MCF 10A (cell line): ENCODE data around the gene MACROD1. TPM values are rescaled to one million over a fixed set of nuclear protein-coding genes. Genes with fewer than 3 reads are reported as not detected.

Experiments used
- BruUV-seq: library from RNA; stranded (reverse); fragments of 400-500 nt; replicated peaks from 2 replicates; lab custom pipeline; 2021; lab: Mats Ljungman, UMichigan
- CTCF ChIA-PET: fragments of 300-600 bp; sonication (Branson Sonifier 250); formaldehyde crosslinking; extraction: SDS; loops from one replicate; lab custom pipeline; 2021; ENCODE audit warnings: antibody characterized with exemption, inconsistent platforms; lab: Yijun Ruan, JAX
- POLR2A ChIA-PET: fragments of 300-600, 350-650 bp; sonication (Branson Sonifier 250); formaldehyde crosslinking; extraction: SDS; loops from one replicate; lab custom pipeline; 2020; ENCODE audit warnings: antibody characterized with exemption, inconsistent platforms; lab: Yijun Ruan, JAX
- DNase-seq: peaks from one replicate; pipeline ENCODE4 v3.0.0-alpha.2; 2018; ENCODE audit not compliant: unreplicated experiment
- H3K27ac Mint-ChIP-seq: one replicate; pipeline ENCODE4 v1.8.0; 2022; ENCODE audit warnings: mild to moderate bottlenecking, low read depth, mixed read lengths; ENCODE audit not compliant: unreplicated experiment
- H3K27me3 Mint-ChIP-seq: one replicate; pipeline ENCODE4 v1.8.0; 2022; ENCODE audit warnings: mixed read lengths; ENCODE audit not compliant: insufficient read depth, unreplicated experiment
- H3K36me3 Mint-ChIP-seq: one replicate; pipeline ENCODE4 v1.8.0; 2022; ENCODE audit warnings: mild to moderate bottlenecking, moderate library complexity, mixed read lengths; ENCODE audit not compliant: insufficient read depth, unreplicated experiment
- H3K4me1 Mint-ChIP-seq: one replicate; pipeline ENCODE4 v1.8.0; 2022; ENCODE audit warnings: mixed read lengths; ENCODE audit not compliant: insufficient read depth, unreplicated experiment
- H3K4me3 Mint-ChIP-seq: one replicate; pipeline ENCODE4 v1.8.0; 2022; ENCODE audit warnings: mild to moderate bottlenecking, moderate library complexity, mixed read lengths; ENCODE audit not compliant: unreplicated experiment
- H3K9me3 Mint-ChIP-seq: one replicate; pipeline ENCODE4 v1.8.0; 2022; ENCODE audit warnings: mixed read lengths; ENCODE audit not compliant: unreplicated experiment
- intact Hi-C: fragments of 100-400 bp; cut with micrococcal nuclease; formaldehyde crosslinking; loops from 2 replicates; pipeline ENCODE4 v1.14.1; 2022
- total RNA-seq: library from RNA; stranded (reverse); gene quantifications from 2 replicates; pipeline ENCODE4 v1.2.3, GENCODE V29; 2022
- TF ChIP-seq, protein P1 (sequence below): fragments of 200-600 bp; IDR thresholded peaks from one replicate; pipeline ENCODE4 v1.8.0; 2022; ENCODE audit warnings: antibody characterized with exemption, mild to moderate bottlenecking; ENCODE audit not compliant: unreplicated experiment

The MACROD1 gene
- total RNA-seq, 1 experiment from 2014 or later = 15.1 TPM

GRCh38 chr11:64067230-64067993 is 98.5 kb downstream of the MACROD1 start:
- DNase-seq = no peak
- intact Hi-C loops = no loop called here
- CTCF ChIA-PET = interaction anchor here (0.6 kb wide), 1 partner anchor 73 kb away, joined by 3 read pairs; no protein-coding TSS in a partner anchor
- H3K27me3 Mint-ChIP-seq = no peaks in the 10 kb centered on the region
- H3K4me1 Mint-ChIP-seq = no peaks in the 10 kb centered on the region
- H3K4me3 Mint-ChIP-seq = no peak overlapping the region
- no TSS peak for BruUV-seq
- H3K27ac Mint-ChIP-seq = no peak overlapping the region
- H3K9me3 Mint-ChIP-seq = no peaks in the 10 kb centered on the region
- TF ChIP-seq, protein P1, sequence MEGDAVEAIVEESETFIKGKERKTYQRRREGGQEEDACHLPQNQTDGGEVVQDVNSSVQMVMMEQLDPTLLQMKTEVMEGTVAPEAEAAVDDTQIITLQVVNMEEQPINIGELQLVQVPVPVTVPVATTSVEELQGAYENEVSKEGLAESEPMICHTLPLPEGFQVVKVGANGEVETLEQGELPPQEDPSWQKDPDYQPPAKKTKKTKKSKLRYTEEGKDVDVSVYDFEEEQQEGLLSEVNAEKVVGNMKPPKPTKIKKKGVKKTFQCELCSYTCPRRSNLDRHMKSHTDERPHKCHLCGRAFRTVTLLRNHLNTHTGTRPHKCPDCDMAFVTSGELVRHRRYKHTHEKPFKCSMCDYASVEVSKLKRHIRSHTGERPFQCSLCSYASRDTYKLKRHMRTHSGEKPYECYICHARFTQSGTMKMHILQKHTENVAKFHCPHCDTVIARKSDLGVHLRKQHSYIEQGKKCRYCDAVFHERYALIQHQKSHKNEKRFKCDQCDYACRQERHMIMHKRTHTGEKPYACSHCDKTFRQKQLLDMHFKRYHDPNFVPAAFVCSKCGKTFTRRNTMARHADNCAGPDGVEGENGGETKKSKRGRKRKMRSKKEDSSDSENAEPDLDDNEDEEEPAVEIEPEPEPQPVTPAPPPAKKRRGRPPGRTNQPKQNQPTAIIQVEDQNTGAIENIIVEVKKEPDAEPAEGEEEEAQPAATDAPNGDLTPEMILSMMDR = no peak
- no peaks in the 10 kb centered on the region for H3K36me3 Mint-ChIP-seq
- POLR2A ChIA-PET = no interaction called here

DNA sequence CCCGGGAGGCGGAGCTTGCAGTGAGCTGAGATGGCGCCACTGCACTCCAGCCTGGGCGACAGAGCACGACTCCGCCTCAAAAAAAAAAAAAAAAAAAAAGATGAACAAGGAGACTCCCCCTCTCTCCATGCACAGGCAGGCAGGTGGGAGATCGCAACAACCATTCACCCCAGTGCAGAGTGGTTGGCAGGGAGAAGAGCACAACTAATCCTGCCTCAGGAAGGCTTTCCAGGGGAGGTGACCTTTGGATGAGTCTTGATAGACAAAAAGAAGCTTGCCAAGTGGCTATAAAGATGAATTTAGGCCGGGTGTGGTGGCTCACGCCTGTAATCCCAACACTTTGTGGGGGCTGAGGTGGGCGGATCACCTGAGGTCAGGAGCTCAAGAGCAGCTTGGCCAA is 100.2 kb downstream of the MACROD1 start:
- POLR2A ChIA-PET = no interaction called here
- Mint-ChIP-seq H3K4me1 (no peaks in the 10 kb centered on the region), H3K4me3 (no peak overlapping the region), H3K9me3 (no peaks in the 10 kb centered on the region), H3K36me3 (no peaks in the 10 kb centered on the region), H3K27me3 (no peaks in the 10 kb centered on the region), H3K27ac (no peak overlapping the region)
- intact Hi-C loops = no loop called here
- TF ChIP-seq, protein P1 = no peak
- BruUV-seq = no TSS peak
- CTCF ChIA-PET = interaction anchor here (0.7 kb wide), 1 partner anchor 26 kb away, joined by 3 read pairs; no protein-coding TSS in a partner anchor
- DNase-seq = no peak

GRCh38 chr11:64065141-64065465 is 100.8 kb downstream of the MACROD1 start:
- TF ChIP-seq, protein P1 = no peak
- H3K27me3 Mint-ChIP-seq = no peaks in the 10 kb centered on the region
- H3K4me1 Mint-ChIP-seq = no peaks in the 10 kb centered on the region
- CTCF ChIA-PET = interaction anchor here (0.7 kb wide), 1 partner anchor 26 kb away, joined by 3 read pairs; no protein-coding TSS in a partner anchor
- BruUV-seq = no TSS peak
- H3K9me3 Mint-ChIP-seq = no peaks in the 10 kb centered on the region
- intact Hi-C loops = no loop called here
- H3K4me3 Mint-ChIP-seq = no peak overlapping the region
- H3K36me3 Mint-ChIP-seq = no peaks in the 10 kb centered on the region
- DNase-seq = no peak
- POLR2A ChIA-PET = no interaction called here
- no peak overlapping the region for H3K27ac Mint-ChIP-seq

DNA sequence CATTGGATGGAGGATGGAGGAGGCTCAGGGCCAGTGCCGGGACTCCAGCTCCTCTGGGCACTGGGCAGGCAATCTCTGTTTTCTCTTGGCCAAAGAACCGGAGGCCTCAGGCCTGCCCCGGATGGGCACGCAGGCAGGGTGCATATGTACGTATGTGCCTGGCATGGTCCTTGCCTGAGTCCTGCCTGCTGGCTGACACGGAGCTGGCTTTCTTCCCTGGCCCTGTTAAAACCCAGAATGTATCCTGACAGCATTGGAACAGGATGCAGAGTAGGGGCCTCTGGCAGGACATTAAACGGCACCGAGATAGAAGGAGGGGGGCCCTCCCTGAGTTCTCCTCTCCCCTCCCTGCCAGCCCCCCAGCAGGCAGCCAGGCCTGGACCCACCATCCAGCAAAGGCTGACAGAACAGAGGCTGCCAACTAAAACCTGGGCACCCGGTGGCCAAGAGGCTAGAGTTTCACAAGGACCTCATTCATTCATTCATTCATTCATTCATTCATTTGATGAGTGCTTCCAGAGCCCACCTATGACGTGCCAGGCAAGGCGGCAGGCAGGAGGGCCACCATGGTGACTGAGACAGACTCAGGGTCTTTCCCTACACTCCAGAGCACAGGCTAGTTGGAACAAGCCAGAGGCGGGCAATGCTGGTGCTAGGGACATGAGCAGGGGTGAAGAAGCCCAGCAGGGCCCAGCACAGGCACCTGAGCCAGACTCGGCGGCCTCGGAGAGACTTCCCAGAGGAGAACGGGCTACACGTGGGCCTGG is 101.4 kb downstream of the MACROD1 start:
- intact Hi-C loops = no loop called here
- BruUV-seq = no TSS peak
- H3K4me1 Mint-ChIP-seq = no peaks in the 10 kb centered on the region
- H3K36me3 Mint-ChIP-seq = no peaks in the 10 kb centered on the region
- ChIA-PET CTCF (no interaction called here), POLR2A (no interaction called here)
- DNase-seq = no peak
- no peaks in the 10 kb centered on the region for H3K9me3 Mint-ChIP-seq
- H3K27ac Mint-ChIP-seq = no peak overlapping the region
- TF ChIP-seq, protein P1 = no peak
- no peak overlapping the region for H3K4me3 Mint-ChIP-seq
- H3K27me3 Mint-ChIP-seq = no peaks in the 10 kb centered on the region
